OCI-LY1 (cell line): ENCODE data around the gene EVA1A.

ENCODE experiments used
- CTCF ChIP-seq: fragments of 200-600 bp; sonication (generic), shearing (Covaris generic); IDR thresholded peaks from 2 replicates; pipeline ENCODE4 v1.5.1; 2017; ENCODE audit warnings: mild to moderate bottlenecking, antibody characterized with exemption, low read length, moderate library complexity, mixed read lengths
- EZH2 ChIP-seq: fragments of 200-600 bp; sonication (generic), shearing (Covaris generic); IDR thresholded peaks from 2 replicates; pipeline ENCODE4 v1.8.0; 2017; ENCODE audit warnings: borderline replicate concordance, mixed run types, mild to moderate bottlenecking, antibody characterized with exemption, low read length, moderate library complexity, mixed read lengths

GRCh38 chr2:75493230-75493629 is 67.5 kb downstream of the EVA1A start:
- no peak for TF ChIP-seq CTCF
- TF ChIP-seq EZH2 = no peak
